ENCODE results near the gene POU2F1. TPM values are rescaled to one million over a fixed set of nuclear protein-coding genes. Genes with fewer than 3 reads are reported as not detected.

Gene POU2F1
- total and polyA plus RNA-seq, 4 donors = 0.93 to 10.5 (median 6.5) TPM

GRCh38 chr1:167289075-167289442, 68.4 kb downstream of the POU2F1 start:
- DNase-seq (ENCODE audit: low spot score) = no peak
- Histone ChIP-seq H3K27me3 (ENCODE audit: control insufficient read depth in 4 of 4, insufficient read depth in 4 of 4, low read length in 3 of 4) (no peaks in the 10 kb centered on the region), H3K4me1 (ENCODE audit: control insufficient read depth in 4 of 4, insufficient read depth in 4 of 4, low read length in 3 of 4) (peaks cover 10 to 19% (median 13%) of the 10 kb centered on the region in 4 donors), H3K36me3 (ENCODE audit: control insufficient read depth in 4 of 4, insufficient read depth in 3 of 4, low read depth in 1 of 4, low read length in 3 of 4) (no peaks in the 10 kb centered on the region), H3K4me3 (ENCODE audit: low read depth in 1 of 3, low read length in 3 of 3) (no peak overlapping the region), H3K9me3 (ENCODE audit: control insufficient read depth in 4 of 4, low read length in 3 of 4) (no peaks in the 10 kb centered on the region), H3K27ac (ENCODE audit: low read depth in 1 of 2, low read length in 2 of 2) (no peak overlapping the region), H3K9ac (ENCODE audit: low read depth in 1 of 2, low read length in 2 of 2) (no peak overlapping the region)
- no peak for TF ChIP-seq RAD21 (IDR thresholded peaks at IDR 0.05)
- no peak for TF ChIP-seq RXRA (IDR thresholded peaks at IDR 0.05)
- TF ChIP-seq, protein P1, sequence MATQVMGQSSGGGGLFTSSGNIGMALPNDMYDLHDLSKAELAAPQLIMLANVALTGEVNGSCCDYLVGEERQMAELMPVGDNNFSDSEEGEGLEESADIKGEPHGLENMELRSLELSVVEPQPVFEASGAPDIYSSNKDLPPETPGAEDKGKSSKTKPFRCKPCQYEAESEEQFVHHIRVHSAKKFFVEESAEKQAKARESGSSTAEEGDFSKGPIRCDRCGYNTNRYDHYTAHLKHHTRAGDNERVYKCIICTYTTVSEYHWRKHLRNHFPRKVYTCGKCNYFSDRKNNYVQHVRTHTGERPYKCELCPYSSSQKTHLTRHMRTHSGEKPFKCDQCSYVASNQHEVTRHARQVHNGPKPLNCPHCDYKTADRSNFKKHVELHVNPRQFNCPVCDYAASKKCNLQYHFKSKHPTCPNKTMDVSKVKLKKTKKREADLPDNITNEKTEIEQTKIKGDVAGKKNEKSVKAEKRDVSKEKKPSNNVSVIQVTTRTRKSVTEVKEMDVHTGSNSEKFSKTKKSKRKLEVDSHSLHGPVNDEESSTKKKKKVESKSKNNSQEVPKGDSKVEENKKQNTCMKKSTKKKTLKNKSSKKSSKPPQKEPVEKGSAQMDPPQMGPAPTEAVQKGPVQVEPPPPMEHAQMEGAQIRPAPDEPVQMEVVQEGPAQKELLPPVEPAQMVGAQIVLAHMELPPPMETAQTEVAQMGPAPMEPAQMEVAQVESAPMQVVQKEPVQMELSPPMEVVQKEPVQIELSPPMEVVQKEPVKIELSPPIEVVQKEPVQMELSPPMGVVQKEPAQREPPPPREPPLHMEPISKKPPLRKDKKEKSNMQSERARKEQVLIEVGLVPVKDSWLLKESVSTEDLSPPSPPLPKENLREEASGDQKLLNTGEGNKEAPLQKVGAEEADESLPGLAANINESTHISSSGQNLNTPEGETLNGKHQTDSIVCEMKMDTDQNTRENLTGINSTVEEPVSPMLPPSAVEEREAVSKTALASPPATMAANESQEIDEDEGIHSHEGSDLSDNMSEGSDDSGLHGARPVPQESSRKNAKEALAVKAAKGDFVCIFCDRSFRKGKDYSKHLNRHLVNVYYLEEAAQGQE (IDR thresholded peaks at IDR 0.05) = no peak
- no peak for TF ChIP-seq HNF4G (IDR thresholded peaks at IDR 0.05)
- no peak for TF ChIP-seq ATF3 (IDR thresholded peaks at IDR 0.05)
- no peak for TF ChIP-seq MAX (IDR thresholded peaks at IDR 0.05)
- TF ChIP-seq NR2F2 (IDR thresholded peaks at IDR 0.05) = no peak
- no peak for TF ChIP-seq FOXA2 (IDR thresholded peaks at IDR 0.05)
- no peak for TF ChIP-seq ZBTB33 (IDR thresholded peaks at IDR 0.05)
- TF ChIP-seq CTCF (IDR thresholded peaks at IDR 0.05; ENCODE audit: low read depth, low read length, missing input control) = no peak
- TF ChIP-seq EGR1 (IDR thresholded peaks at IDR 0.05; ENCODE audit: low read depth in 2 of 2) = no peak
- no peak for TF ChIP-seq JUND (IDR thresholded peaks at IDR 0.05)
- no peak for TF ChIP-seq SP1 (IDR thresholded peaks at IDR 0.05)
- TF ChIP-seq YY1 (IDR thresholded peaks at IDR 0.05) = no peak
- TF ChIP-seq HNF4A (conservative IDR thresholded peaks at IDR 0.05) = no peak
- no peak for TF ChIP-seq TAF1 (conservative IDR thresholded peaks at IDR 0.05)
- TF ChIP-seq GABPA (IDR thresholded peaks at IDR 0.05 in 1 of 2, conservative IDR thresholded peaks at IDR 0.05 in 1 of 2) = no peak
- TF ChIP-seq FOXA1 (IDR thresholded peaks at IDR 0.05) = no peak
- 56% methylated on average over 1 of the region's 1 CpG for WGBS
